Omental fat pad (tissue), 4 donors: Measurements from ENCODE around the gene BBS7. TPM values are rescaled to one million over a fixed set of nuclear protein-coding genes. Genes with fewer than 3 reads are reported as not detected.

Source experiments
- ATAC-seq: fragments of 150-250 bp; one replicate; pipeline ENCODE4 v1.9.1; 2016; ENCODE audit warnings: mild to moderate bottlenecking, moderate library complexity; ENCODE audit not compliant: low FRiP score
- DNase-seq: peaks from one replicate; pipeline ENCODE4 v3.0.0-alpha.2; 2019; ENCODE audit warnings: low spot score
- total RNA-seq, 4 donors: library from RNA; depleted of rRNA; stranded (reverse); fragments of >200 nt; gene quantifications; one replicate each; pipeline ENCODE4 v1.1.0, GENCODE V29; 2016
- TF ChIP-seq, protein P1 (sequence below), 3 donors: fragments of 450-650 bp; IDR thresholded peaks; one replicate each; pipeline ENCODE4 v1.5.1; 2016 to 2017; ENCODE audit warnings: antibody characterized with exemption in 3 of 3, mild to moderate bottlenecking in 3 of 3, moderate library complexity in 2 of 3

The BBS7 gene
- total RNA-seq, 4 donors from 2014 or later, result 6.2 to 11.2 (median 10.0) TPM

DNA sequence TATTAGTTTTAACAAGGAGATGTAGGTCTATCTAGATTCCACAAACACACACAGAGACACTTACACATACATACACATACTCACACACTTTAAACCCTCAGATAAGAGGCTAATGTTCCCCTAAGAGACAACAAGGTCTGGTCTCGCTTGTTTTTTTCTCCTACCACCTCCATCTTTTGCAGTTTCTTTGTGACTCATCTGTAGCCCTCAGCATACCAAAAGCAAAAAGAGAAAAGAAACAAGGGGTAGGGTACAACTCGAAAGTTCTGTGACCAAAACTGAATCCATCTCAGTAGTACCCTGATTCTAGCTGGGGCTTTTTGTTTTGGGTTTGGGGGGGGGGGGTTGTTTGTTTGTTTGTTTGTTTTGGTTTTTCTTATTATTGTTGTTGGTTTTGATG, 81.4 kb downstream of the BBS7 start:
- TF ChIP-seq, protein P1, sequence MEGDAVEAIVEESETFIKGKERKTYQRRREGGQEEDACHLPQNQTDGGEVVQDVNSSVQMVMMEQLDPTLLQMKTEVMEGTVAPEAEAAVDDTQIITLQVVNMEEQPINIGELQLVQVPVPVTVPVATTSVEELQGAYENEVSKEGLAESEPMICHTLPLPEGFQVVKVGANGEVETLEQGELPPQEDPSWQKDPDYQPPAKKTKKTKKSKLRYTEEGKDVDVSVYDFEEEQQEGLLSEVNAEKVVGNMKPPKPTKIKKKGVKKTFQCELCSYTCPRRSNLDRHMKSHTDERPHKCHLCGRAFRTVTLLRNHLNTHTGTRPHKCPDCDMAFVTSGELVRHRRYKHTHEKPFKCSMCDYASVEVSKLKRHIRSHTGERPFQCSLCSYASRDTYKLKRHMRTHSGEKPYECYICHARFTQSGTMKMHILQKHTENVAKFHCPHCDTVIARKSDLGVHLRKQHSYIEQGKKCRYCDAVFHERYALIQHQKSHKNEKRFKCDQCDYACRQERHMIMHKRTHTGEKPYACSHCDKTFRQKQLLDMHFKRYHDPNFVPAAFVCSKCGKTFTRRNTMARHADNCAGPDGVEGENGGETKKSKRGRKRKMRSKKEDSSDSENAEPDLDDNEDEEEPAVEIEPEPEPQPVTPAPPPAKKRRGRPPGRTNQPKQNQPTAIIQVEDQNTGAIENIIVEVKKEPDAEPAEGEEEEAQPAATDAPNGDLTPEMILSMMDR (IDR thresholded peaks at IDR 0.05), result no peak
- ATAC-seq (no peak), DNase-seq (no peak)

DNA sequence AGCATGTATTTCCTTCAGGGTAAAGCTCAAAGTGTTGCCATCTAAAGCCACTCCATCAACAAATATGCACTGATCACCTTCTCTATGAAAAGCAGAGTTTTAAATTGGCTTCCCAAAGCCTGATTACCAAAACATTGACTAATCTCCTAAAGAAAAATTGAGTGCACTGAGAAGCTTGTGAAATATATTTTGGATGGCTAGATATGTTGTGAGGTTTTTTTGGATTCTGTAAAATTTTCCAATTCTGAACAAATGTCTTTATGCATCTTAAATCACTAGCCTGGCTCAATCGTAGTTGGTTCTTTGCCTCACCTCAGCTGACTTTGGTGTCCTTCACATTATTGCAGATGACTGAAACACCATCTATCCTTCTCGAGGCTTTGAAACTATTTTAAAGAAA, 84.1 kb downstream of the BBS7 start:
- DNase-seq, result no peak
- no peak for ATAC-seq
- TF ChIP-seq, protein P1 (IDR thresholded peaks at IDR 0.05), result no peak

DNA sequence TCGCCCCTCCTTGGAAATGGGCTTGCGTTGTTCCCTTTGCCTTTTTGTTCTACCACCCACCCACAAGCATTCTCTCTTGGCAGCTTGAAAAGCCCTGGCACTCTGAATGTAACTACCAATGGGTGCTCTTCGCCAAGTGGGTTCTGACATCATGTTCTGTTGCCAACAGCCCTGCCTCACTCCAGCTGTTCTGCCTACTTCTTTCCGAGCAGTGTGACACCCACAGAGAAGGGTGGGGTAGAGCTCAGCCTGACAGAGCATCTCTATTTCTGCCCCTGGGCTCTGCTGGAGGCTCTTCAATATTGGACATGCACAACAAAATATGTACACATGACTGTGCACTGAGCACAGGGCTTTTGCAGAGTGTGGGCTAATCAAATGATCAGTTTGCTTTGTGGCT, 84.8 kb downstream of the BBS7 start:
- ATAC-seq (peak; percentile 36), DNase-seq (no peak)
- TF ChIP-seq, protein P1 (IDR thresholded peaks at IDR 0.05), result no peak

DNA sequence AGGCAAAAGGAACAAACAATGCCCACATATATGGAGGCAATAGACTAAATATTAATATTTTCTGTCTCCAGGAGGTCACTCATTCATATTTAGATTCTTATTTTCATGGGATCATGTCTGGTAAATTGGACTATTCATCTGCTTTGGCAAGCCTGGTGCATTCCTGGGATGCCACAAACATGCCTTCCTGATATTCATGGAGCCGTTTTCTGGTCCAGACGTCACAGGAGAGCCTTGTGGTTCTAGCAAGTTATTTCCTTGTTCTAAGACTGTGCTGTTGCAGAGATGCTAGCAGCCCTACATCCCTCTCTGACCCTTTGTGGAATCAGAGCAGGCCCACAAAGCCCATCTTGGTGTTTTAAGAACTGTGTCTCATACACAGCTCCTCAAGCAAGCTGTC, 85.3 kb downstream of the BBS7 start:
- ATAC-seq, result peak; percentile 78
- TF ChIP-seq, protein P1 (IDR thresholded peaks at IDR 0.05), result no peak
- DNase-seq, result no peak

DNA sequence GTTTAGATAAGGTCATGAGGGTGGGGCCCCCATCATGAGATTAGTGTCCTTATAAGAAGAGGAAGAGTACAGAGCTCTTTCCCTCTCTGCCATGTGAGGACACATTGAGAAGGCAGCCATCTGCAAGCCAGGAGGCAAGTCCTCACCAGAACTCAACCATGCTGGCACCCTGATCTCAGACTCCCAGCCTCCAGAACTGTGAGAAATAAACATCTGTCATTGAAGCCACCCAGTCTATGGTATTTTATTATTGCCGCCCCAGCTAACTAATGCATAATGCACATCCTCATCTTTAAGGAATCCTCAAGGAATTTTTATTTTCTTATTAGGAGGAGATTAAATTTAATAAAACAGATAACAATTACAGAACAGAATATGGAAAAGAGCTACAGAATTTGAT, 85.9 kb downstream of the BBS7 start:
- TF ChIP-seq, protein P1 (IDR thresholded peaks at IDR 0.05), result no peak
- DNase-seq (no peak), ATAC-seq (no peak)

DNA sequence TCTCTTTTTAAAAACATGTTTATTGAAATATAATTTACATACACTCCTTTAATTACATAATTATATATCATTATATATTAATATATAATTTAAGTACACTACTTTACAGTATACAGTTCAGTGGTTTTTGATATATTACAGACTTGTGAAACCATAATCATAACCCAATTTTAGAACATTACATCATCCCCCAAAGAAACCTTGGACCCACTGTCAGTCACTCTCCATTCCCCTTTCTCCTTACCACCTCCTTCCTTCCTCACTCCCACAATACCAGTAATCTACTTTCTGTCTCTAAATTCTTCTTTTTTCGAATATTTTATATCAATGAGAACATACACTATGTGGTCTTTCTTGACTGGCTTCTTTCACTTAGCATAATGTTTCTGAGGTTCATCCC, 87.1 kb downstream of the BBS7 start:
- ATAC-seq, result no peak
- TF ChIP-seq, protein P1 (IDR thresholded peaks at IDR 0.05), result no peak
- DNase-seq, result no peak

DNA sequence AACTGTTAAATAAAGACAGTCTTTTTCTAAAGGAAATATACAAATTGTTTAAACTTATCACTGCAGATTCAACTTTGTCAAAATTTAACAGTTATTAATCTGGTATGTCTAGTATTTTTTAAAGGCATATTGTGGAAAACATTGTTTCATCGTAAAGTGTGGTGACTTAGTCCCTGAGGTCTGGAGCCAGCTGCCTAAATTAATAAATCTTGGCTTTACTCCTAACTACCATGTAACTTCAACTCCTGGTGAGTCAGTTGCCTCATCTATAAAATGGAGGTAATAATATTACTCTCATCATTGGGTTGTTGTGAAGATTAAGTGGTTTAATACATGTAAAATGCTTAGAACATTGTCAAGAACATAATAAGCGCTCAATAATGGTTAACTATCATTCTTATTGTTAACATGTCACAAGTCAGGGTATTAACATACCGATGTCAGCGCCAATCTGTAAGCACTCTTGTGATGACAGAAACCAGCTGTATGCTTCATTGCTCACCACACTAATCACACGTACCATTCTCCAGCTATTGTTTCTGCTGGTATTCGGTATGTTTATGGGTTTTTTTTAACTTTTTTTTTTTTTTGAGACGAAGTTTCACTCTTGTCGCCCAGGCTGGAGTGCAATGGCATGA, 91.2 kb downstream of the BBS7 start:
- TF ChIP-seq, protein P1 (IDR thresholded peaks at IDR 0.05), result no peak
- DNase-seq (no peak), ATAC-seq (no peak)
